ENCODE data around the gene SLC6A16. TPM values are rescaled to one million over a fixed set of nuclear protein-coding genes. Genes with fewer than 3 reads are reported as not detected.

Gene SLC6A16
- total RNA-seq, 1 experiment from 2014 or later, result 3.2 TPM

- H3K27ac Mint-ChIP-seq, result no peak overlapping the region
- no peak overlapping the region for H3K27ac ChIP-seq (ENCODE audit: insufficient read length, low read depth, low read length)
Measured at GRCh38 chr19:49294401-49294800, 30.6 kb downstream of the SLC6A16 start.

More at GRCh38 chr19:49294401-49294800, 30.6 kb downstream of the SLC6A16 start:
- no peak overlapping the region for H2BK15ac ChIP-seq (ENCODE audit: low read depth, low read length)
- H2AK5ac ChIP-seq (ENCODE audit: insufficient read length, low read length), result no peak overlapping the region
- no peak overlapping the region for H3K56ac ChIP-seq (ENCODE audit: insufficient read length, low read depth, low read length)
- H3K4me2 ChIP-seq (ENCODE audit: insufficient read depth, insufficient read length, low read length), result no peak overlapping the region
- Mint-ChIP-seq H3K36me3 (ENCODE audit: insufficient read depth in 1 of 3, low read depth in 3 of 3) (peaks cover 0 to under 1% (median 0%) of the 10 kb centered on the region in 3 experiments; a peak in 1 of 7 replicates), H3K9me3 (peaks cover 0 to under 1% of the 10 kb centered on the region in 2 experiments; a peak in 1 of 5 replicates), H3K4me3 (no peak overlapping the region), H3K4me1 (no peaks in the 10 kb centered on the region; a peak in 1 of 4 replicates), H3K27me3 (ENCODE audit: low read depth) (peaks cover 4% of the 10 kb centered on the region; the same call in 1 of the 2 replicates)
- H2BK120ac ChIP-seq (ENCODE audit: low read depth, low read length, poor library complexity, severe bottlenecking), result no peak overlapping the region
- no peak overlapping the region for H3T11ph ChIP-seq (ENCODE audit: low read length)
- H2AFZ ChIP-seq (ENCODE audit: low read length), result no peak overlapping the region
- no peaks in the 10 kb centered on the region for H3K4me1 ChIP-seq (ENCODE audit: insufficient read depth, low read length)
- no peaks in the 10 kb centered on the region for H4K20me1 ChIP-seq (ENCODE audit: control insufficient read depth, insufficient read depth, insufficient read length)
- no peak overlapping the region for H4K5ac ChIP-seq (ENCODE audit: insufficient read length, low read depth, low read length)
- H3K79me2 ChIP-seq (ENCODE audit: insufficient read depth, low read length), result no peaks in the 10 kb centered on the region
- no CpG with 5 or more reads among the region's 6 CpGs for WGBS (ENCODE audit: extremely low coverage, insufficient read length, low lambda C conversion rate)
- H2BK12ac ChIP-seq (ENCODE audit: insufficient read length, low read depth, low read length), result no peak overlapping the region
- no peak overlapping the region for H3K23ac ChIP-seq (ENCODE audit: insufficient read length, low read depth, low read length)
- no peak overlapping the region for H3K18ac ChIP-seq (ENCODE audit: insufficient read length, low read depth, low read length)
- no peaks in the 10 kb centered on the region for H3K27me3 ChIP-seq (ENCODE audit: insufficient read depth, low read length)
- no peak overlapping the region for H3K4ac ChIP-seq (ENCODE audit: low read depth, low read length)
- no peak overlapping the region for H4K91ac ChIP-seq (ENCODE audit: insufficient read length, low read depth, low read length)
- no peak overlapping the region for H3K14ac ChIP-seq (ENCODE audit: insufficient read depth, low read length)
- no peak for DNase-seq
- H3K23me2 ChIP-seq (ENCODE audit: insufficient read length, low read depth, low read length, poor library complexity, severe bottlenecking), result no peaks in the 10 kb centered on the region
- no peak overlapping the region for H2BK5ac ChIP-seq (ENCODE audit: insufficient read length, low read length)
- no peaks in the 10 kb centered on the region for H3K9me3 ChIP-seq (ENCODE audit: control insufficient read depth, low read depth, low read length)
- H4K8ac ChIP-seq (replicated peaks; ENCODE audit: insufficient read length, low read depth, low read length), result no peak overlapping the region
- no peak overlapping the region for H2BK20ac ChIP-seq (ENCODE audit: low read depth, low read length, poor library complexity, severe bottlenecking)
- H3K79me1 ChIP-seq (ENCODE audit: insufficient read depth, low read depth, low read length, poor library complexity, severe bottlenecking), result no peaks in the 10 kb centered on the region
- no peak overlapping the region for H3K9ac ChIP-seq (ENCODE audit: extremely low read depth, insufficient read length, low read length)
- TF ChIP-seq CTCF (conservative IDR thresholded peaks at IDR 0.05), result no peak
